SK-N-SH (cell line): ENCODE measurements around the gene GLIS1. TPM values are rescaled to one million over a fixed set of nuclear protein-coding genes. Genes with fewer than 3 reads are reported as not detected.

Experiments
- CTCF ChIA-PET: fragments of 300-600, 350-600 bp; formaldehyde crosslinking; extraction: SDS; loops from one replicate; lab custom pipeline; 2021; lab: Yijun Ruan, JAX
- POLR2A ChIA-PET: fragments of 350-600 bp; sonication (Branson Sonifier 250); formaldehyde crosslinking; extraction: SDS; loops from one replicate; lab custom pipeline; 2020; ENCODE audit warnings: antibody characterized with exemption, inconsistent platforms; lab: Yijun Ruan, JAX
- DNase-seq: peaks from one replicate; pipeline ENCODE4 v3.0.0; 2012
- H2AFZ ChIP-seq: fragments of 200-600 bp; sonication (generic); 2 replicates; pipeline ENCODE4 v1.8.1; 2016; ENCODE audit warnings: antibody characterized with exemption, mild to moderate bottlenecking, low read depth
- H3F3A ChIP-seq: fragments of 200-600 bp; sonication (generic); replicated peaks from 2 replicates; pipeline ENCODE3; 2016; ENCODE audit warnings: antibody characterized with exemption, mild to moderate bottlenecking; ENCODE audit not compliant: insufficient read depth
- H3K27ac ChIP-seq, 2 experiments: fragments of 200-500 bp in 1 of 2; fragments of 200-600 bp in 1 of 2; sonication (Bioruptor generic) in 1 of 2; sonication (generic), shearing (Covaris generic) in 1 of 2; 2 replicates each; pipeline versions ENCODE4 v1.5.1 to v1.6.1; 2014 to 2016; ENCODE audit warnings: low read depth in 2 of 2, inconsistent platforms in 1 of 2, low read length in 1 of 2, mild to moderate bottlenecking in 1 of 2, mixed read lengths in 1 of 2
- H3K27me3 ChIP-seq: fragments of 200-600 bp; sonication (generic), shearing (Covaris generic); 2 replicates; pipeline ENCODE4 v1.6.1; 2016; ENCODE audit warnings: mixed run types; ENCODE audit not compliant: insufficient read depth
- H3K36me3 ChIP-seq, 2 experiments: fragments of 200-500 bp in 1 of 2; fragments of 200-600 bp in 1 of 2; sonication (Bioruptor generic) in 1 of 2; sonication (generic) in 1 of 2; replicated peaks in 1 of 2; 2 replicates each; pipeline versions ENCODE3 to v1.5.1; 2014 to 2016; ENCODE audit warnings: low read length in 1 of 2, mild to moderate bottlenecking in 1 of 2; ENCODE audit not compliant: insufficient read depth in 2 of 2, control insufficient read depth in 1 of 2
- H3K4me1 ChIP-seq, 2 experiments: fragments of 200-500 bp in 1 of 2; fragments of 200-600 bp in 1 of 2; sonication (Bioruptor generic) in 1 of 2; sonication (generic), shearing (Covaris generic) in 1 of 2; 2 replicates each; pipeline versions ENCODE4 v1.5.1 to v1.6.1; 2014 to 2016; ENCODE audit warnings: low read depth in 1 of 2, low read length in 1 of 2, mixed run types in 1 of 2; ENCODE audit not compliant: insufficient read depth in 2 of 2, control insufficient read depth in 1 of 2
- H3K4me2 ChIP-seq: fragments of 200-600 bp; sonication (generic), shearing (Covaris generic); 2 replicates; pipeline ENCODE4 v1.6.1; 2017; ENCODE audit warnings: mixed run types
- H3K4me3 ChIP-seq, 2 experiments: fragments of 200-500 bp in 1 of 2; fragments of 200-600 bp in 1 of 2; sonication (Bioruptor generic) in 1 of 2; sonication (generic), shearing (Covaris generic) in 1 of 2; 2 replicates each; pipeline versions ENCODE4 v1.5.1 to v1.8.1; 2014 to 2016; ENCODE audit warnings: low read depth in 2 of 2, inconsistent platforms in 1 of 2, low read length in 1 of 2, mild to moderate bottlenecking in 1 of 2, mixed read lengths in 1 of 2, moderate library complexity in 1 of 2
- H3K79me2 ChIP-seq: fragments of 200-600 bp; sonication (generic); 2 replicates; pipeline ENCODE4 v1.8.1; 2017; ENCODE audit warnings: mild to moderate bottlenecking; ENCODE audit not compliant: insufficient read depth
- H3K9ac ChIP-seq: fragments of 200-600 bp; sonication (generic); 2 replicates; pipeline ENCODE4 v1.6.1; 2017; ENCODE audit warnings: mixed run types
- H3K9me2 ChIP-seq: fragments of 200-600 bp; sonication (generic); 2 replicates; pipeline ENCODE4 v1.6.1; 2017; ENCODE audit warnings: mixed run types
- H3K9me3 ChIP-seq: fragments of 200-600 bp; sonication (generic); 2 replicates; pipeline ENCODE4 v1.6.1; 2017; ENCODE audit warnings: mixed run types, mild to moderate bottlenecking, moderate library complexity
- H4K20me1 ChIP-seq: fragments of 200-600 bp; sonication (generic); 2 replicates; pipeline ENCODE4 v1.6.1; 2017; ENCODE audit warnings: mild to moderate bottlenecking, mixed run types; ENCODE audit not compliant: insufficient read depth
- CHD2 ChIP-seq: fragments of 150-350 bp; IDR thresholded peaks from 2 replicates; pipeline ENCODE4 v1.6.1; 2018; ENCODE audit warnings: low read length; ENCODE audit not compliant: partially characterized antibody
- EP300 ChIP-seq, 2 experiments: IDR thresholded peaks; 2 replicates each; pipeline versions ENCODE4 v1.4.0 to v1.6.1; 2012; ENCODE audit warnings: borderline replicate concordance in 1 of 2, low read depth in 1 of 2, low read length in 1 of 2
- FOXJ3 ChIP-seq: sonication (generic); formaldehyde crosslinking; IDR thresholded peaks from 2 replicates; pipeline ENCODE4 v1.5.1; 2020; ENCODE audit warnings: mild to moderate bottlenecking, missing genetic modification reagents
- GABPA ChIP-seq: IDR thresholded peaks from 2 replicates; pipeline ENCODE4 v1.4.0; 2012; ENCODE audit warnings: low read depth, mild to moderate bottlenecking
- GATA2 ChIP-seq: sonication (generic); formaldehyde crosslinking; IDR thresholded peaks from 2 replicates; pipeline ENCODE4 v1.5.0; 2020; ENCODE audit warnings: mild to moderate bottlenecking, missing genetic modification reagents
- IRF3 ChIP-seq: fragments of 150-350 bp; IDR thresholded peaks from 2 replicates; pipeline ENCODE4 v1.6.1; 2016; ENCODE audit warnings: mild to moderate bottlenecking, low read depth, low read length
- JUND ChIP-seq: IDR thresholded peaks from 2 replicates; pipeline ENCODE4 v1.4.0; 2012
- MAX ChIP-seq: IDR thresholded peaks from 2 replicates; pipeline ENCODE4 v1.4.0; 2012; ENCODE audit warnings: low read depth
- NRF1 ChIP-seq: IDR thresholded peaks from 2 replicates; pipeline ENCODE4 v1.6.1; 2012; ENCODE audit warnings: low read depth, mild to moderate bottlenecking, low read length
- POLR2AphosphoS5 ChIP-seq: IDR thresholded peaks from 2 replicates; pipeline ENCODE4 v1.6.1; 2012; ENCODE audit warnings: low read depth, low read length
- RCOR1 ChIP-seq: fragments of 150-350 bp; IDR thresholded peaks from 2 replicates; pipeline ENCODE4 v1.6.1; 2017; ENCODE audit warnings: antibody characterized with exemption, low read length
- REST ChIP-seq: IDR thresholded peaks from 2 replicates; pipeline ENCODE4 v1.6.1; 2012; ENCODE audit warnings: mild to moderate bottlenecking, low read depth, low read length, moderate library complexity
- RFX5 ChIP-seq: IDR thresholded peaks from 2 replicates; pipeline ENCODE4 v1.6.1; 2012; ENCODE audit warnings: mild to moderate bottlenecking, improper control_type of control experiment, low read length
- TCF12 ChIP-seq: IDR thresholded peaks from 2 replicates; pipeline ENCODE4 v1.4.0; 2012
- TEAD4 ChIP-seq: IDR thresholded peaks from 2 replicates; pipeline ENCODE4 v1.4.0; 2012; ENCODE audit warnings: mild to moderate bottlenecking, borderline replicate concordance; ENCODE audit not compliant: insufficient read depth
- USF2 ChIP-seq: fragments of 150-350 bp; IDR thresholded peaks from 2 replicates; pipeline ENCODE4 v1.6.1; 2017; ENCODE audit warnings: antibody characterized with exemption, low read length, low read depth, borderline replicate concordance
- WGBS: methylation state at CpG from one replicate; pipeline ENCODE4 v1.1.6; 2017; ENCODE audit warnings: low lambda C conversion rate; 5-methylcytosine and 5-hydroxymethylcytosine counted together
- polyA plus RNA-seq, 3 experiments: library from polyadenylated mRNA; depleted of rRNA; stranded (reverse); fragments of >200 nt; gene quantifications; 2 replicates each; pipeline ENCODE4 v1.2.3, GENCODE V29; 2012

Gene GLIS1
- polyA plus RNA-seq, 1 of the 3 experiments (the other 2 are of a cell fraction), result 0.13 TPM

GRCh38 chr1:53520481-53520880, 218.5 kb downstream of the GLIS1 start:
- CTCF ChIA-PET, result no interaction called here
- H3K9me2 ChIP-seq, result no peaks in the 10 kb centered on the region
- no peak overlapping the region for H3K27ac ChIP-seq
- no peaks in the 10 kb centered on the region for H3K36me3 ChIP-seq
- H3K4me2 ChIP-seq, result no peak overlapping the region
- no peak overlapping the region for H3K4me3 ChIP-seq
- POLR2A ChIA-PET, result no interaction called here
- no peaks in the 10 kb centered on the region for H3K27me3 ChIP-seq
- no peak for DNase-seq
- H2AFZ ChIP-seq, result no peak overlapping the region
- no peaks in the 10 kb centered on the region for H3K79me2 ChIP-seq
- H3K9ac ChIP-seq, result no peak overlapping the region
- H3K4me1 ChIP-seq, result peaks cover 0 to 62% of the 10 kb centered on the region in 2 experiments; a peak in 1 of 4 replicates
- WGBS, result 90% methylated on average over 8 of the region's 13 CpGs
- H3K9me3 ChIP-seq, result no peaks in the 10 kb centered on the region
- H3F3A ChIP-seq, result no peaks in the 10 kb centered on the region
- TF ChIP-seq REST (no peak), USF2 (no peak), FOXJ3 (CRISPR knock-in tag) (no peak), NRF1 (no peak)
- no peaks in the 10 kb centered on the region for H4K20me1 ChIP-seq

GRCh38 chr1:53519421-53519820, 219.5 kb downstream of the GLIS1 start:
- no peaks in the 10 kb centered on the region for H3K79me2 ChIP-seq
- H2AFZ ChIP-seq, result no peak overlapping the region
- DNase-seq, result no peak
- H3K9ac ChIP-seq, result no peak overlapping the region
- TF ChIP-seq CHD2 (no peak), MAX (no peak), GABPA (no peak), RCOR1 (no peak), RFX5 (no peak), POLR2AphosphoS5 (no peak), EP300 (IDR thresholded peaks at IDR 0.05; ENCODE audit: borderline replicate concordance in 1 of 2, low read depth in 1 of 2, low read length in 1 of 2) (no peak), TCF12 (no peak), USF2 (no peak), TEAD4 (no peak), JUND (no peak), IRF3 (no peak), GATA2 (CRISPR knock-in tag) (no peak)
- TF ChIP-seq, all 33 proteins: peak for 0
- CTCF ChIA-PET, result interaction anchor here (0.7 to 5.2 kb wide), 2 partner anchors 34 to 160 kb away, joined by 3 to 21 read pairs; no protein-coding TSS in a partner anchor
- Histone ChIP-seq H3K9me3 (no peaks in the 10 kb centered on the region), H3K36me3 (no peaks in the 10 kb centered on the region), H3F3A (no peaks in the 10 kb centered on the region), H3K27me3 (no peaks in the 10 kb centered on the region), H4K20me1 (no peaks in the 10 kb centered on the region), H3K4me3 (no peak overlapping the region), H3K9me2 (no peaks in the 10 kb centered on the region), H3K27ac (no peak overlapping the region; a peak in 1 of 4 replicates), H3K4me2 (no peak overlapping the region), H3K4me1 (peaks cover 0 to 59% of the 10 kb centered on the region in 2 experiments; a peak in 1 of 4 replicates)
- POLR2A ChIA-PET, result no interaction called here
- 64% methylated on average over 6 of the region's 8 CpGs for WGBS
